ENCODE results near the gene HNRNPD. TPM values are rescaled to one million over a fixed set of nuclear protein-coding genes. Genes with fewer than 3 reads are reported as not detected.
"Not testable (repeated sequence)": the region's sequence is repeated elsewhere in the genome, so short reads cannot be mapped to it uniquely, and the experiment has no call there.

HNRNPD gene
- total RNA-seq, 2 donors from 2014 or later, result 48.7 to 87.3 TPM

GRCh38 chr4:82415922-82416365, 42.2 kb upstream of the HNRNPD start:
- TF ChIP-seq POLR2A (IDR thresholded peaks at IDR 0.05) (no peak), CTCF (IDR thresholded peaks at IDR 0.05) (no peak), POLR2AphosphoS5 (IDR thresholded peaks at IDR 0.05) (no peak)
- DNase-seq (ENCODE audit: low spot score), result no peak
- no peak overlapping the region for H3K27ac ChIP-seq
- H3K4me1 ChIP-seq (replicated peaks), result no peaks in the 10 kb centered on the region
- H3K27me3 ChIP-seq (replicated peaks; ENCODE audit: insufficient read depth), result no peaks in the 10 kb centered on the region
- intact Hi-C loops (cut with DNase I), result no loop called here
- 88% methylated on average over 12 of the region's 12 CpGs for WGBS
- no peaks in the 10 kb centered on the region for H3K9me3 ChIP-seq
- no peaks in the 10 kb centered on the region for H3K36me3 ChIP-seq
- H3K4me3 ChIP-seq, result no peak overlapping the region

GRCh38 chr4:82415061-82415460, 41.3 kb upstream of the HNRNPD start:
- H3K27ac ChIP-seq; H3K4me3 ChIP-seq; H3K36me3 ChIP-seq; DNase-seq (ENCODE audit: low spot score); H3K9me3 ChIP-seq; intact Hi-C loops (cut with DNase I); H3K27me3 ChIP-seq (replicated peaks; ENCODE audit: insufficient read depth); H3K4me1 ChIP-seq (replicated peaks): not testable (repeated sequence)
- 93% methylated on average over 11 of the region's 11 CpGs for WGBS

- 53% methylated on average over 1 of the region's 1 CpG for WGBS
These were observed 29.9 kb upstream of the HNRNPD start for GRCh38 chr4:82403725-82404124.

GRCh38 chr4:82402196-82402775, 28.5 kb upstream of the HNRNPD start:
- 92% methylated on average over 17 of the region's 17 CpGs for WGBS
- Histone ChIP-seq H3K36me3 (no peaks in the 10 kb centered on the region), H3K27me3 (replicated peaks; ENCODE audit: insufficient read depth) (no peaks in the 10 kb centered on the region), H3K4me3 (no peak overlapping the region), H3K4me1 (replicated peaks) (no peaks in the 10 kb centered on the region), H3K9me3 (no peaks in the 10 kb centered on the region), H3K27ac (no peak overlapping the region)
- DNase-seq (ENCODE audit: low spot score), result no peak
- TF ChIP-seq CTCF (IDR thresholded peaks at IDR 0.05) (no peak), POLR2A (IDR thresholded peaks at IDR 0.05) (no peak), POLR2AphosphoS5 (IDR thresholded peaks at IDR 0.05) (no peak)
- intact Hi-C loops (cut with DNase I), result no loop called here

More at GRCh38 chr4:82403725-82404124, 29.9 kb upstream of the HNRNPD start:
- no peaks in the 10 kb centered on the region for H3K4me1 ChIP-seq (replicated peaks)
- no peak for DNase-seq (ENCODE audit: low spot score)
- no peaks in the 10 kb centered on the region for H3K36me3 ChIP-seq
- no peak for TF ChIP-seq POLR2A (IDR thresholded peaks at IDR 0.05)
- TF ChIP-seq POLR2AphosphoS5 (IDR thresholded peaks at IDR 0.05), result no peak
- no peak for TF ChIP-seq CTCF (IDR thresholded peaks at IDR 0.05)
- H3K27ac ChIP-seq, result no peak overlapping the region
- no peak overlapping the region for H3K4me3 ChIP-seq
- no peaks in the 10 kb centered on the region for H3K9me3 ChIP-seq
- no peaks in the 10 kb centered on the region for H3K27me3 ChIP-seq (replicated peaks; ENCODE audit: insufficient read depth)
- intact Hi-C loops (cut with DNase I), result no loop called here

- TF ChIP-seq POLR2A (IDR thresholded peaks at IDR 0.05), result no peak
- no peak for TF ChIP-seq CTCF (IDR thresholded peaks at IDR 0.05)
- no peak for TF ChIP-seq POLR2AphosphoS5 (IDR thresholded peaks at IDR 0.05)
- intact Hi-C loops (cut with DNase I), result no loop called here
- H3K4me3 ChIP-seq, result no peak overlapping the region
- no peaks in the 10 kb centered on the region for H3K27me3 ChIP-seq (replicated peaks; ENCODE audit: insufficient read depth)
- no peak overlapping the region for H3K27ac ChIP-seq
- 92% methylated on average over 7 of the region's 7 CpGs for WGBS
- H3K36me3 ChIP-seq, result no peaks in the 10 kb centered on the region
- no peaks in the 10 kb centered on the region for H3K4me1 ChIP-seq (replicated peaks)
- DNase-seq (ENCODE audit: low spot score), result no peak
- no peaks in the 10 kb centered on the region for H3K9me3 ChIP-seq
These were observed 27.8 kb upstream of the HNRNPD start for GRCh38 chr4:82401600-82401999.
